Left ventricle myocardium superior (tissue), 1 donor: ENCODE data around the gene FLOT2. TPM values are rescaled to one million over a fixed set of nuclear protein-coding genes. Genes with fewer than 3 reads are reported as not detected.
"Not testable (repeated sequence)": the region's sequence is repeated elsewhere in the genome, so short reads cannot be mapped to it uniquely, and the experiment has no call there.

Experiments
- ATAC-seq: fragments of 200-7000 bp; cut with Tn5 transposase; one replicate; pipeline ENCODE4 v1.9.1; 2020; ENCODE audit warnings: mild to moderate bottlenecking, moderate library complexity
- DNase-seq: peaks from one replicate; pipeline ENCODE4 v3.0.0-alpha.2; 2020
- intact Hi-C: fragments of 100-400 bp; cut with micrococcal nuclease; formaldehyde crosslinking; loops from one replicate; pipeline ENCODE4 v1.11.0; 2022
- total RNA-seq: library from RNA; stranded (reverse); fragmentation: NEBNext Ultra II Directional; extraction: Animal tissue kit (Norgen Biotek cat#: 25700); gene quantifications from one replicate; pipeline ENCODE4 v1.2.1, GENCODE V29; 2021
- donor health status: DM: no; HTN: yes; CAD: no; lungs with severe emphysema.

The FLOT2 gene
- total RNA-seq, 1 donor from 2014 or later, result 108 TPM

- intact Hi-C loops, result no loop called here
- DNase-seq, result peak; percentile 9
- no peak for ATAC-seq
Observed at GRCh38 chr17:28857905-28858800, 39.4 kb downstream of the FLOT2 start.

DNA sequence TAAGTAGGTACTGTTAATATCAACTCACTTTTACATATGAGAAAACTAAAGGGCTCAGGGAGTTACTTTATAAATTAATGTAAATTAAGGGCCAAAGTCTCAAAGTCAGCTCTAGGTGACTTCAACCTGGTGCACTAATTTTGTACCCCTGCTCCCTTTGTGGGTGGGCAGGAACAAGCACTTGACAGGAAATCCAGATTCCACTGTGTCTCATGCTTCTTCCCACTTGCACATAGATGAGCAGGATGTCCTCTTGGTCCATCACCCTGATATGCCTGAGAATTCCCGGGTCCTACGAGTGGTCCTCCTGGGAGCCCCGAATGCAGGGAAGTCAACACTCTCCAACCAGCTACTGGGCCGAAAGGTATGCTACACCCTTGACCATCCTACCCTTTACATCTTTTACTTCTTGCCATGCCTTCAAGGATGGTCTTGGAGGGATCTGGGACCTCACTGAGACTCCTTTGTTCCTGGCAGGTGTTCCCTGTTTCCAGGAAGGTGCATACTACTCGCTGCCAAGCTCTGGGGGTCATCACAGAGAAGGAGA lies 41.4 kb downstream of the FLOT2 start:
- intact Hi-C loops, result no loop called here
- DNase-seq, result no peak
- no peak for ATAC-seq

GRCh38 chr17:28855336-28855679 lies 42.2 kb downstream of the FLOT2 start:
- DNase-seq (no peak), ATAC-seq (no peak)
- intact Hi-C loops, result no loop called here

DNA sequence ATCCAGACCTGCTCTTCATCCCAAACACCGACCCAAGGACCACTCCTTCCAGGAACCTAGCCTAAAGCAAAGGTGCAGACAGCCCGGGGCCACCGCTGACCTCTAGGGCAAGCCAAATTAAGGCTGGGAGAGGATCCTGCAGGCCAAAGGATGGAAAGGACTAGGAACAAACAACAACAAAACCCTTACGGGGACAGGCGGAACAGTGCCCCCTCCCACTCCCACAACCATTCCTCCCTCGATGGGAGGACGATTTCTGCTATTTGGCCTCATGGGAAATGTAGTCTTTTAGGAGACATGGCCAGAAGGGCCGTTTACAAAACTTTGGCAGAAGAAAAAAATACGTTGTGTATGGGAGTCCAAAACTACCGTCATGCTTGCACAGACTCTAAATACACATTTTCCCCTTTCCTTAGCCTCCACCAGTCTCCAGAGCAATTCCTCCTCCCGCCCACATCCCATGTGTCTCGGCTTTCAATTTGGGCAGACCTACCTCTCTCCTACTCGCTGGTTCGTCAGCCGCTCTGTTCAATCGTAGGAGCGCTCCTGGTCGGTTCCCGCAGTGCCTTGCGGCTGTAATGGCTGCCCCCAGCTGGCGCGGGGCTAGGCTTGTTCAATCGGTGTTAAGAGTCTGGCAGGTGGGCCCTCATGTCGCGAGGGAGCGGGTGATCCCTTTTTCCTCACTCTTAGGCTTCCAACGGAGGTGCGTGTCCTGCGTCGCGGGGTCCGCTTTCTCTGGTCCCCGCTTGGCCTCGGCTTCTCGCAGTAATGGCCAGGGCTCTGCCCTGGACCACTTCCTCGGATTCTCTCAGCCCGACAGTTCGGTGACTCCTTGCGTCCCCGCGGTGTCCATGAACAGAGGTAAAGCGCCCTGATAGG lies 42.8 kb downstream of the FLOT2 start, which contains the start of gene ERAL1:
ERAL1 (plus strand) TSS at position 560 of the 879 bp plus-strand sequence; CDS start at position 579, 19 bp downstream.
- intact Hi-C loops, result no loop called here

GRCh38 chr17:28853295-28853694 lies 44.2 kb downstream of the FLOT2 start:
- DNase-seq (no peak), ATAC-seq (no peak)
- intact Hi-C loops, result no loop called here

More for the DNA sequence above, 42.8 kb downstream of the FLOT2 start, which contains the start of gene ERAL1:
- DNase-seq, result peak; percentile 88
- ATAC-seq, result peak; percentile 99

DNA sequence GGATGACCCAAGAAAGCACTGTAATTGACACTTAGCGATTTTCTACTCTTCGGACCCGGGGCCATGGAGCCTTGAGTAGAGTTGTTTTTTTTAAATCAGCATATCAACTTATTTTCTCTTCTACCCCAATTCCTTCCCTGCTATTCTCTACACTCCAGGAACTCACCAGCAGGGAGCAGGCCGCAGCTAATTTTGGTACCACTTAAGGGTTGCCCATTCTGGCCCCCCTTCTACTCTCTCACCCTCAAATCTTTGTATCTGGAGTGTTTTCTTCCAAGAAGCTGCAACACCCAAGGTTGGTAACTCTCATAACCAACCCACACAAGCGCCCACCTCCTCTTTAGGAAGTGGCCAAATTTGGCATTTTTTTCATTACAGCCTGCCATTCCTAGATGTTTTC lies 48.3 kb downstream of the FLOT2 start:
- ATAC-seq (peak; percentile 36), DNase-seq (no peak)
- intact Hi-C loops, result no loop called here

GRCh38 chr17:28848667-28849066 lies 48.9 kb downstream of the FLOT2 start:
- peak; percentile 24 for ATAC-seq
- intact Hi-C loops, result not testable (repeated sequence)
- DNase-seq, result peak; percentile 40

DNA sequence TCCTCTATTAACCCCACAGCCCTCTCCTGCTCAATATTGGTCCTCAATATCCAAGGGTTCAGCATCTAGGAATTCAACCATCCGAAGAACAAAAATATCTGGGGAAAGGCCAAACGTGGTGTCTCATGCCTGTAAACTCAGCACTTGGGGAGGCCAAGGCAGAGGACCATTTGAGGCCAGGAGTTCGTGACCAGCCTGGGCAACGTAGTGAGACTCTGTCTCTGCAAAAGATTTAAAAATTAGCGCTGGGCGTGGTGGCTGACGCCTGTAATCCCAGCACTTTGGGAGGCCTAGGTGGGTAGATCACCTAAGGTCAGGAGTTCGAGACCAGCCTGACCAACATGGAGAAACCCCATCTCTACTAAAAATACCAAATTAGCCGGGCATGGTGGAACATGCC lies 50.8 kb downstream of the FLOT2 start:
- DNase-seq, intact Hi-C loops, ATAC-seq: not testable (repeated sequence)

DNA sequence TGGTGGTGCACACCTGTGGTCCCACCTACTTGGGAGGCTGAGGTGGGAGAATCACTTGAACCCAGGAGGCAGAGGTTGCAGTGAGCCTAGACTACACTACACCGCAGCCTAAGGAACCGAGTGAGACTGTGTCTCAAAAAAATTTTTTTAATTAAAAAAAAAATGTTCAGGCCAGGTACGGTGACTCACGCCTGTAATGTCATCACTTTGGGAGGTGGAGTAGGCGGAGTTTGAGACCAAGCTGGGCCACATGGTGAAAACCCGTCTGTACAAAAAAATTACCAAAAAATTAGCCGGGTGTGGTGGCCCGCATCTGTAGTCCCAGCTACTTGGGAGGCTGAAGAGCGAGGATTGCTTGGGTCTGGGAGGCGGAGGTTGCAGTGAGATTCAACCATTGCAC lies 51.3 kb downstream of the FLOT2 start:
- ATAC-seq, result no peak
- no peak for DNase-seq
- intact Hi-C loops, result no loop called here

- intact Hi-C loops, result no loop called here
- ATAC-seq (no peak), DNase-seq (no peak)
Observed at GRCh38 chr17:28843816-28844148, 53.8 kb downstream of the FLOT2 start.

DNA sequence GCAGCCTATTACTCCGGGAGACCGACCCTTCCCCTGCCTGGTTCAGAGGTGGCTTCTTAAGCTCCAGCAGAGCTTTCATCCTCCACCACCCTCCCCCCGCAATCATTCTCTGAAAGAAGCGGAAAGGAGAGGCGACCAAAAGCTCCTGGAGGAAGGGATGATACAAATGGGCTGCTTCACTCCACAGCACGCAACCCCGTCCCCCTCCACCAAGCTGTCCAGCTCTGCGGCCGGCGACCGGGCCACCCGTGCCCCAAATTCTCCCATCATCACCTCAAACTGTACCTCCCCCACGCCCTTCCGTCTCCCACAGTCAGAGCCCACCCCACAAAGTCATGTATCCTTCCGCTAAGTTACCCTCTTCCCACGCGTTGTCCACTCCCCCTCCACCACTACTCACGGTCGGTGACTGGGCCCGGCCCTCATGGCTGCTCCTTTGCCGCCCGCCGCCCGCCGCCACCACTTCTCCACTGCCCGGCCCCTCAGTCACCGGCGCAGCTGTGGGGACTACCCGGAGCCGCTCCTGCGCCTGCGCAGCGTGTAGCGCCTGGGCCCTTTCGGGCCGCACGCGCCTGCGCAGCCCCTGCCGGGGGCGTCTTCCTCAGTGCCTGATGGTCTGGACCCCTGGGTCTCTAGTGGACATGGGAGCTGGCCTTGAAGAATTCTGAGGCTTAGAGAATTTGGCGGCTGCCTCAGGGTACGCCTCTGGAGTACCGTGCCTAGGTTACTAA lies 55.1 kb downstream of the FLOT2 start, which contains the start of gene FAM222B:
FAM222B (minus strand) TSS at position 509 of the 731 bp plus-strand sequence. CDS start 76,123 bp downstream, outside the sequence.
- ATAC-seq (peak; percentile 100), DNase-seq (peak; percentile 92)
- intact Hi-C loops, result no loop called here

DNA sequence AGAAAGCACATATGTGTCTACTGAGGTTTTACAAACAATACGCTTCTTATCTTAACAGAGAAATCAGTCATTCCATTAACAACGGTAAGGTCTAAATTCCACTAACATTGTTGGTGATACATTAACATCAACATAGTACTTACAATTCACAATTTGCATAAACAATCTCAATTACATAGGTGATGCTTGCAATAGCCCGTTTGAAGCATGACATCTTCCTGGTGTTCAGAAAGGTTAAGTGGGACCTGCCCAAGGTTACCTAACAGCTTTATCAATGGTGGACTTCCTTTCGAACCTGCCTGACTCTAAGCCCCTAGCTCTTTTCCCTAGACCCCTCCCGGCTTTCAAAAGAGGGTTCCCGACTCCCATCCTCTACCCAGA lies 55.6 kb downstream of the FLOT2 start:
- DNase-seq (no peak), ATAC-seq (no peak)
- intact Hi-C loops, result no loop called here

DNA sequence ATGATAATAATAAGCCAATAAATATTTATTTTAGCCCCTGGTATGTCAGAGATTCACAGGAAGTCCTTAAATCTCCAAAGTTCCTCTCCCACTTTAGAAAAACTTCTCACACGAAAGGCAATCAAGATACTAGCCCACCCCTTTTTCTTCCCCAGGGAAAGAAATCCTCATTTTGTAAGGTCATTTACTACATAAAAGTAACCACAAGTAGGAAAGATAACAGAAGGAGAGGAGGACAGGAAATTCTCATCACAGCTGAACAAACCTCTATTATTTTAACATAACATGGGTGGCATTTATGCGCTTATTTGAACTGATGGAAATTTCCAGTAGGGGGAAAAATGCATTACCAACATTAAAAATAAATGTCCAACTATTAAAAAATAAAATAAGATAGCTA lies 58.3 kb downstream of the FLOT2 start:
- intact Hi-C loops, result no loop called here
- ATAC-seq (no peak), DNase-seq (no peak)

DNA sequence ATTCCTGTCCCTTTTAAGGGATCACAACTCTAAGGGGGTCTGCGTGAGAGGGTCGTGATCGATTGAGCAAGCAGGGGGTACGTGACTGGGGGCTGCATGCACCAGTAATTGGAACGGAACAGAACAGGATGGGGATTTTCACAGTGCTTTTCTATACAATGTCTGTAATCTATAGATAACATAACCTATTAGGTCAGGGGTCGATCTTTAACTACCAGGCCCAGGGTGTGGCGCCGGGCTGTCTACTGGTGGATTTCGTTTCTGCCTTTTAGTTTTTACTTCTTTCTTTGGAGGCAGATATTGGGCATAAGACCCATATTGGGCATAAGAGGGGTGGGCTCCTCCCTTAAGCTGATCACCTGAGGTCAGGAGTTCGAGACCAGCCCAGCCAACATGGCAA lies 61.0 kb downstream of the FLOT2 start:
- ATAC-seq, DNase-seq, intact Hi-C loops: not testable (repeated sequence)

GRCh38 chr17:28834420-28834819 lies 63.1 kb downstream of the FLOT2 start:
- DNase-seq (no peak), ATAC-seq (no peak)
- intact Hi-C loops, result no loop called here
